HCT116 (cell line): ENCODE data around the gene PRDM11. TPM values are rescaled to one million over a fixed set of nuclear protein-coding genes. Genes with fewer than 3 reads are reported as not detected.

Experiments used
- ATAC-seq: fragments of 200-7000 bp; cut with Tn5 transposase; 2 replicates; pipeline ENCODE4 v1.9.1; 2020; ENCODE audit warnings: mild to moderate bottlenecking, moderate library complexity
- BruUV-seq: library from RNA; stranded (reverse); fragments of 400-500 nt; replicated peaks from 2 replicates; lab custom pipeline; 2021; lab: Mats Ljungman, UMichigan
- CTCF ChIA-PET: fragments of 300-600 bp; sonication (Branson Sonifier 250); formaldehyde crosslinking; loops from one replicate; lab custom pipeline; 2021; ENCODE audit warnings: antibody characterized with exemption; lab: Charles Lee
- POLR2A ChIA-PET: fragments of 300-600, 350-600 bp; sonication (Branson Sonifier 250); formaldehyde crosslinking; loops from one replicate; lab custom pipeline; 2021; ENCODE audit warnings: antibody characterized with exemption; lab: Charles Lee
- RAD21 ChIA-PET, 2 experiments: fragments of 300-600 bp; sonication (Branson Sonifier 250); formaldehyde crosslinking; loops; one replicate each; lab custom pipeline; 2023; ENCODE audit warnings: low total read pairs in 2 of 2; ENCODE audit not compliant: uncharacterized antibody in 2 of 2, unreplicated experiment in 2 of 2, low non-redundant PET in 1 of 2; lab: Charles Lee
- DNase-seq: peaks from one replicate; pipeline ENCODE4 v3.0.0-alpha.2; 2010; ENCODE audit warnings: low read depth, low spot score
- H2AFZ ChIP-seq: fragments of 200-600 bp; shearing (Covaris generic), sonication (generic); 2 replicates; pipeline ENCODE4 v1.6.1; 2017; ENCODE audit warnings: low read depth, mixed run types, mixed read lengths, antibody characterized with exemption, low read length; ENCODE audit not compliant: poor library complexity, severe bottlenecking
- H3K27ac ChIP-seq: 2 replicates; pipeline ENCODE4 v1.5.1; 2012; ENCODE audit warnings: low read depth, low read length
- H3K27me3 ChIP-seq: fragments of 200-600 bp; sonication (generic); 2 replicates; pipeline ENCODE4 v1.6.1; 2016; ENCODE audit warnings: mixed run types, low read length, mixed read lengths; ENCODE audit not compliant: insufficient read depth
- H3K36me3 ChIP-seq, 2 experiments: fragments of 200-500 bp in 1 of 2; fragments of 200-600 bp in 1 of 2; sonication (Bioruptor generic) in 1 of 2; sonication (generic) in 1 of 2; 2 replicates each; pipeline versions ENCODE4 v1.5.1 to v1.6.1; 2014 to 2016; ENCODE audit warnings: low read length in 2 of 2, inconsistent platforms in 1 of 2, mixed read lengths in 1 of 2, mixed run types in 1 of 2; ENCODE audit not compliant: insufficient read depth in 2 of 2, control insufficient read depth in 1 of 2
- H3K4me1 ChIP-seq, 2 experiments: fragments of 200-600 bp in 1 of 2; sonication (generic) in 1 of 2; 2 replicates each; pipeline versions ENCODE4 v1.5.1 to v1.6.1; 2012 to 2017; ENCODE audit warnings: low read length in 2 of 2, inconsistent platforms in 1 of 2, mild to moderate bottlenecking in 1 of 2, mixed read lengths in 1 of 2, mixed run types in 1 of 2, moderate library complexity in 1 of 2; ENCODE audit not compliant: insufficient read depth in 2 of 2, control insufficient read depth in 1 of 2
- H3K4me2 ChIP-seq: fragments of 200-600 bp; sonication (generic); 2 replicates; pipeline ENCODE4 v1.6.1; 2017; ENCODE audit warnings: mixed run types, low read length, mixed read lengths
- H3K4me3 ChIP-seq, 2 experiments: fragments of 200-600 bp in 1 of 2; sonication (generic) in 1 of 2; replicated peaks in 1 of 2; 2 replicates each; pipeline ENCODE4 v1.5.1; 2011 to 2016; ENCODE audit warnings: low read length in 2 of 2, control low read depth in 1 of 2, low read depth in 1 of 2, mild to moderate bottlenecking in 1 of 2, mixed read lengths in 1 of 2, mixed run types in 1 of 2
- H3K79me2 ChIP-seq: fragments of 200-600 bp; sonication (generic); 2 replicates; pipeline ENCODE4 v1.6.1; 2017; ENCODE audit warnings: mild to moderate bottlenecking, mixed run types, low read length, moderate library complexity, mixed read lengths; ENCODE audit not compliant: insufficient read depth
- H3K9ac ChIP-seq: fragments of 200-600 bp; sonication (generic); 2 replicates; pipeline ENCODE4 v1.6.1; 2016; ENCODE audit warnings: low read length, mixed read lengths
- H3K9me2 ChIP-seq: fragments of 200-600 bp; sonication (generic), shearing (Covaris generic); 2 replicates; pipeline ENCODE4 v1.6.1; 2017; ENCODE audit warnings: mixed run types, mild to moderate bottlenecking, moderate library complexity; ENCODE audit not compliant: insufficient read depth
- H3K9me3 ChIP-seq, 2 experiments: fragments of 200-500 bp in 1 of 2; fragments of 200-600 bp in 1 of 2; sonication (Bioruptor generic) in 1 of 2; sonication (generic) in 1 of 2; 2 replicates each; pipeline ENCODE4 v1.6.1; 2014 to 2017; ENCODE audit warnings: low read length in 2 of 2, mixed read lengths in 2 of 2, inconsistent platforms in 1 of 2, low read depth in 1 of 2, mild to moderate bottlenecking in 1 of 2, mixed run types in 1 of 2, moderate library complexity in 1 of 2; ENCODE audit not compliant: control insufficient read depth in 1 of 2, insufficient read depth in 1 of 2
- H4K20me1 ChIP-seq: fragments of 200-600 bp; sonication (generic), shearing (Covaris generic); 2 replicates; pipeline ENCODE4 v1.6.1; 2017; ENCODE audit warnings: mixed run types, mild to moderate bottlenecking, moderate library complexity; ENCODE audit not compliant: insufficient read depth
- ATF3 ChIP-seq: IDR thresholded peaks from 2 replicates; pipeline ENCODE4 v1.6.1; 2012
- CEBPB ChIP-seq: IDR thresholded peaks from 2 replicates; pipeline ENCODE4 v1.6.1; 2012; ENCODE audit warnings: low read depth
- ELF1 ChIP-seq: IDR thresholded peaks from 2 replicates; pipeline ENCODE4 v1.6.1; 2012; ENCODE audit warnings: low read depth, borderline replicate concordance
- EZH2 ChIP-seq: fragments of 200-600 bp; sonication (generic); IDR thresholded peaks from 2 replicates; pipeline ENCODE4 v1.6.1; 2017; ENCODE audit warnings: antibody characterized with exemption, mixed run types
- FOSL1 ChIP-seq: IDR thresholded peaks from 2 replicates; pipeline ENCODE4 v1.6.1; 2012; ENCODE audit warnings: low read depth
- SP1 ChIP-seq: IDR thresholded peaks from 2 replicates; pipeline ENCODE4 v1.6.1; 2012; ENCODE audit warnings: low read depth
- SRF ChIP-seq: IDR thresholded peaks from 2 replicates; pipeline ENCODE4 v1.6.1; 2012; ENCODE audit warnings: low read depth
- TCF7L2 ChIP-seq: IDR thresholded peaks from 2 replicates; pipeline ENCODE4 v1.7.0; 2011; ENCODE audit warnings: borderline replicate concordance, inconsistent platforms; ENCODE audit not compliant: insufficient read depth, insufficient read length; ENCODE audit errors: extremely low read depth
- ZFX ChIP-seq: fragments of 450-650 bp; IDR thresholded peaks from 2 replicates; pipeline ENCODE4 v1.6.1; 2017
- intact Hi-C: fragments of 100-400 bp; cut with micrococcal nuclease; formaldehyde crosslinking; loops from 2 replicates; pipeline ENCODE4 v1.10.0; 2022
- total RNA-seq: library from RNA; stranded (reverse); gene quantifications from one replicate; pipeline ENCODE4 v1.2.1, GENCODE V29; 2021; ENCODE audit not compliant: unreplicated experiment

Gene PRDM11
- total RNA-seq, 1 experiment from 2014 or later = 9.3 TPM

- TF ChIP-seq TCF7L2 = no peak
- TF ChIP-seq ATF3 = no peak
- TF ChIP-seq ELF1 = no peak
- TF ChIP-seq ZFX = no peak
- TF ChIP-seq SP1 = no peak
- TF ChIP-seq EZH2 = no peak
- TF ChIP-seq FOSL1 = no peak
- TF ChIP-seq, all 23 proteins: peak for 0
These were observed 4.5 kb downstream of the PRDM11 start (continued) for GRCh38 chr11:45150943-45151342.

DNA sequence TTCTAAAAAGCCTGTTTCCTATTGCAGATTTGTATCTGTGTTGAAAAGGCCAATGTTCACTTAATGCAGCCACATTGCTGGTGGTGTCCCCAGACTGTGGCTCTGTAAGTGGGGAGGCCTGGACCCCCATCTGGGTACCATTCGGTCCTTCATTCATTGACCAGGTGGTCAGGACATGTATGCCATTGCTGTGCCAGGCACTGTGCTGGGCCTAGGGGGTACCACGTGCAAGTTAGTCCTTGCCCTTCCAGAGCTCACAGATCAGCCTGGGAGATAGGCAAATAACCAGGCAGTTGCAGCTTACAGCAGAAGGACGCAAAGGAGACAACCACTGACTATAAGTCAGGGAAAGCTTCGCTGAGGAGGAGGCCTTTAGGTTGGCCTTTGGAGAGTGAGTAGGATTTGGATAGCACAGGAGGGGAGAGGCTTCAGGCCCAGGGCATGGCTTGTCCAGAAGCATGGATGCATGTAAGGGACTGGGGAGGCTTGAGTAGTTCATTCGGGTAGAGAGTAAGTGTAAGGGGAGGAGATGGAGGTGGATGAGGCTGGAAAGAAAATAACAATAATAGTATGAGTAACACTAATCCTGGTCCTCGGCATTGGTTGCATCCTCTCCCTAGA is 5.0 kb downstream of the PRDM11 start:
- RAD21 ChIA-PET = no interaction called here
- BruUV-seq = no TSS peak
- CTCF ChIA-PET = no interaction called here

More for the DNA sequence above, 5.0 kb downstream of the PRDM11 start:
- Histone ChIP-seq H3K9me3 (no peaks in the 10 kb centered on the region), H3K27me3 (no peaks in the 10 kb centered on the region), H3K9me2 (no peaks in the 10 kb centered on the region), H3K4me2 (no peak overlapping the region), H3K4me3 (no peak overlapping the region), H3K9ac (no peak overlapping the region), H4K20me1 (no peaks in the 10 kb centered on the region), H2AFZ (no peak overlapping the region), H3K79me2 (peaks cover 18% of the 10 kb centered on the region), H3K4me1 (peaks cover 0 to 10% of the 10 kb centered on the region in 2 experiments; a peak in 3 of 4 replicates), H3K36me3 (no peaks in the 10 kb centered on the region), H3K27ac (no peak overlapping the region)
- ATAC-seq (no peak), DNase-seq (no peak)
- intact Hi-C loops = no loop called here
- no peak for TF ChIP-seq CEBPB
- no peak for TF ChIP-seq SRF
- POLR2A ChIA-PET = no interaction called here
